Measurements from ENCODE around the gene MUS81.
"Not testable (repeated sequence)": the region's sequence is repeated elsewhere in the genome, so short reads cannot be mapped to it uniquely, and the experiment has no call there.

The MUS81 gene

GRCh38 chr11:65873318-65874156, 13.3 kb downstream of the MUS81 start:
- peak; percentile 98 for DNase-seq

DNA sequence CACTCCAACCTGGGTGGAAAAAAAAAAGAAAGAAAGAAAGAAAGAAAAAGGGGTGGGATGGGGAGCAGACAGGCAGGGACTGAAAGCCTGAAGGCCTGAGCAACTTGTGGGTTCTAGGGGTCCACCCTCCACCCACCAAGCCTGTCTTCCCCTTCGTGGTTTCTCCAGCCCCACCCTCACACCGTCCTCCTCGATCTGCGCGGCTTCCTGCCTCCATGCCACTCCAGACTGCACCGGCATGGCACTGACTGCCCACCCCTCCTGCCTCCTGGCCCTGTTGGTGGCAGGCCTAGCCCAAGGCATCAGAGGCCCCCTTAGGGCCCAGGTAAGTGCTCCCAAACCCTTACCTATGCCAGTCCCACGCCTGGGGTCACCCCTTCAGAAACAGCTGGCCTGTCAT, 19.4 kb downstream of the MUS81 start, which contains the start of gene CTSW:
Gene CTSW (plus strand): TSS at position 221 of the 400 bp plus-strand sequence. CDS start 18 bp downstream, at position 239.
- DNase-seq = no peak

- no peak for DNase-seq
These were observed 19.8 kb downstream of the MUS81 start for GRCh38 chr11:65880027-65880426.

GRCh38 chr11:65880844-65881421, 20.7 kb downstream of the MUS81 start:
- no peak for DNase-seq

DNA sequence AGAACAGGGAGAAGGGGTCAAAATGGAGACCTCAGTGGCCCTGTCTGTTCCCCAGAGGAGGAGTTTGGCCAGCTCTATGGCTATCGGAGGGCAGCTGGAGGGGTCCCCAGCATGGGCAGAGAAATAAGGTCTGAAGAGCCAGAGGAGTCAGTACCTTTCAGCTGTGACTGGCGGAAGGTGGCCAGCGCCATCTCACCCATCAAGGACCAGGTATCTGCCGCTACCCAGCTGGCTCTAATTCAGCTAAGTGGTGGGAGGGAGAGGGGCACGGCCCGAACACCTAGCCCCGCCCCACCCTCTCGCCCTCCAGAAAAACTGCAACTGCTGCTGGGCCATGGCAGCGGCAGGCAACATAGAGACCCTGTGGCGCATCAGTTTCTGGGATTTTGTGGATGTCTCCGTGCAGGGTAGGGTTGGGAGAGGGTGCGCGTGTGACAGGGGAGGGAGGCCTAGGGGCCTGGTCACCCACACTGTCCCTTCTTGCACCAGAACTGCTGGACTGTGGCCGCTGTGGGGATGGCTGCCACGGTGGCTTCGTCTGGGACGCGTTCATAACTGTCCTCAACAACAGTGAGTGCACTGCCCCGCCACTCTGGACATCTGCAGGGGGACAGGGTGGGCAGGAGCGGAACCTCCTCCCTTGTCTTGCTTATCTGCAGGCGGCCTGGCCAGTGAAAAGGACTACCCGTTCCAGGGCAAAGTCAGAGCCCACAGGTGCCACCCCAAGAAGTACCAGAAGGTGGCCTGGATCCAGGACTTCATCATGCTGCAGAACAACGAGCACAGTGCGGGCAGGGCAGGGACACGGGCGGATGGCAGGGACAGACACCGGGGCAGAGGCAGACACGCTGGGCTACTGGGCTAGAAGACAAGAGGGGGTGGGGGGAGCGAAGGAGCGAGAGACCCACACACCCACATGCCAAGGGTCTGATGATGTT, 22.2 kb downstream of the MUS81 start:
- DNase-seq = no peak

- DNase-seq = no peak
These were observed 23.0 kb downstream of the MUS81 start for GRCh38 chr11:65883058-65883761.

GRCh38 chr11:65883786-65884715, 23.8 kb downstream of the MUS81 start:
- no peak for DNase-seq

DNA sequence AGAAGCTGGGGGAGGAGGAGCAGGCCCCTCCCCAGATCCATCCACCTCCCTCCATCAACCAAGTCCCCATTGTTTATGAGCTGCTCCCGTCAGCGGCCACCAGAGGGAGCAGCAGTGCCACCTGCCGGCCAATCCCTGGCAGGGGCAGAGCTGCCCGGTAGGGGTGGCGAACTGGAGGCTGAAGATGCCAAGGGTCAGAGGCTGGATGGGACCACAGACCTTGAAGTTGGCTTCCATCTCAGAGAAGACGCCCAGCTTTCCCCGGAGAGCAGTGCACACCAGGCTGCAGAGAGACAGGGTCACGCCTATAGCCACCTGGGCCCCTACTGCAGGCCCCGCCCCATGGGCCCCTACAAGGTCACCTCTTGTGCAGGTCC, 24.5 kb downstream of the MUS81 start:
- DNase-seq = peak; percentile 89

- DNase-seq = no peak
These were observed 25.0 kb downstream of the MUS81 start for GRCh38 chr11:65885231-65885630.

DNA sequence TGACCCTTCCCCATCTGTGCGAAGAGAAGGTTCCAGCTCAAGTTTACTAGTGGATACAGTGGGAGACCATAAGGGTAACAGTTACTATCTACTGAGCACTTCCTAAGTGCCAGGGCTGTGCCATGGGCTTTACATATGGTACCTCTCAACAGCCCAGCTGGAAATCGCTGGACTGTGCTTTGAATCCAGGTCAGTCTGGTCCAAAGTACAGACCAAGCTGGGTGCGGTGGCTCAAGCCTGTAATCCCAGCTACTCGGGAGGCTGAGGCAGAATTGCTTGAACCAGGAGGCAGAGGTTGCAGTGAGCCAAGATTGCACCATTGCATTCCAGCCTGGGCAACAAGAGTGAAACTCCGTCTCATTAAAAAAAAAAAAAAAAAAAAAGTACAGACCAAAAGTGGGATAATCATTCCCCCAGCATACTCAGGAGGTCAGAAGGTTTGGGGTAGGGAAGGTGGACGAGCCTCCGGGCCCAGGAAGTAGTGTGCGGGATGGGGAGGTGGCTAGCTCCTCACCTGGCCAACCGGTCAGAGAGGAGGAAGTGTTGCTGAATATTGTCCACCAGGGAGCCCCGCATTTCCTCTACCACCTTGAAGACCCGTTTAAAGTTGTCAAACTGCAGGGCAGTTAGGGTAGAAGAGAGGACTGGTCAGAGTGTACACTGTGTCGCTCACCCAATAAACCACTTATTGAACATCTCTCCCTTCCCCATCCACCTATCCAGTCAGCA, 25.7 kb downstream of the MUS81 start:
- DNase-seq = no peak

DNA sequence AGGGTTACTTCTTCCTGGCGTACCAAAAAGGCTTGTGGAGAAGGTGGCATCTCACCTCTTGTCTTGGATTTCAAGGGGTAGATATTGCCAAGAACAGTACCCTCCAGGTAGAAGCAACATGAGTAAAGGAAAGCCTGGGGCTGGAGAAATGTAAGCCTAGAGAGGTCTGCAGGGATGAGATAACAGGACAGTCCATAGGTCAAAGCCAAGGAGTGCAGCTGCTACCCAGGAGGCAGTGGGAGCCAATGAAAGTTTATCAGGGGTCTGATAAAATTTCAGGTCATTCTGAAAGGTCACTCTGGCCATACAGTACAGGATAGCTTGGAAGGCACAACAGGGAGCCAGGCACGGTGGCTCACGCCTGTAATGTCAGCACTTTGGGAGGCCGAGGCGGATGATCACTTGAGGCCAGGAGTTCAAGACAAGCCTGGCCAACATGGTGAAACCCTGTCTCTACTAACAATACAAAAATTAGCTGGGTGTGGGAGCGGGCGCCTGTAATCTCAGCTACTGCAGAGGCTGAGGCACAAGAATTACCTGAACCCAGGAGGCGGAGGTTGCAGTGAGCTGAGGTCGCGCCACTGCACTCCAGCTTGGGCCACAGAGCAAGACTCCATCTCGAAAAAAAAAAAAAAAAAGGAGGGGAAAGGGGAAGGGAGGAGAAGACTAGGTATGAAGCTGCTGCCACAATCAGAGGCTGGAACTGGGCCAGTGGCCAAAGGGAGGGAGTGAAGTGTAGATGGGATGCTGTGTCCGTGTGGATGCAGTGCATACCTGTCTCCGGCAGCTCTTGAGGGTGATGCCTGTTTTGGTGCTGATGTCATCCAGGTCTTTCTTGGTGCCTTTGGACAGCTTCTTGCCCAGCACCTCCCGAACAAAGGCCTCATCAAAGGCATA, 26.8 kb downstream of the MUS81 start:
- no peak for DNase-seq

GRCh38 chr11:65887723-65888162, 27.5 kb downstream of the MUS81 start:
- DNase-seq = no peak

- peak; percentile 99 for DNase-seq
These were observed 28.1 kb downstream of the MUS81 start, which contains the start of gene FIBP for GRCh38 chr11:65888163-65888814. TSS of gene FIBP (minus strand) at chr11:65888471. CDS start at chr11:65888418, 53 bp downstream.

- peak; percentile 99 for DNase-seq
These were observed 30.3 kb downstream of the MUS81 start, which contains the start of gene CCDC85B for GRCh38 chr11:65890324-65891218. TSS of gene CCDC85B (plus strand) at chr11:65890673. CDS start at chr11:65890784, 111 bp downstream.

- peak; percentile 26 for DNase-seq
These were observed 31.2 kb downstream of the MUS81 start for GRCh38 chr11:65891219-65892136.

DNA sequence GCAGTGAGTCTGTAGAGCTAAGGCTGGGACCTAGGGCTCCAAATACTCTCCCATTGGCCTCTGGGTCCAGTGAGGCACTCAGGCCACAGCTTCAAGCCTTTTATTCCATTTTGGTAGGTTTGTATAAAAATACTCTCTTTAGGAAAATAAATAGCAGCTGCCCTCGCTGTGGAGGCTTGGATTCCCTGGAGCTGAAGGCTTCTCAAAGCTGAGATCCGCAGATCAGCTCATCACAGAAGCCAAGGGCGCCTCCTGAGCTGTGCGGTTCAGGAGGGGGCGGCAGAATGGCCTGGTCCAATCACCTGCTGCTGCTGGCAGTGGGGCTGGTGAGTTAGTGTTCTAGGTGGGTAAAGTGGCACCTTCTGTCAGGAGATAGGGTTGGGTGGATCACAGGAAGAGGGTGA, 31.9 kb downstream of the MUS81 start:
- not testable (repeated sequence) for DNase-seq
